ENCODE data around the gene HIPK3. TPM values are rescaled to one million over a fixed set of nuclear protein-coding genes. Genes with fewer than 3 reads are reported as not detected.
"Not testable (repeated sequence)": the region's sequence is repeated elsewhere in the genome, so short reads cannot be mapped to it uniquely, and the experiment has no call there.

Gene HIPK3
- total RNA-seq, 2 donors from 2014 or later, result 31.6 to 33.2 TPM

- Histone ChIP-seq H3K36me3 (ENCODE audit: control insufficient read depth, insufficient read depth, low read length) (no peaks in the 10 kb centered on the region), H3K27me3 (ENCODE audit: control insufficient read depth, insufficient read depth, low read length, poor library complexity, severe bottlenecking) (no peaks in the 10 kb centered on the region), H3K9me3 (ENCODE audit: control insufficient read depth, low read length) (no peaks in the 10 kb centered on the region), H3K4me3 (ENCODE audit: low read length) (no peak overlapping the region), H3K9ac (ENCODE audit: extremely low read depth, low read length, poor library complexity, severe bottlenecking) (no peak overlapping the region), H3K27ac (ENCODE audit: low read depth, low read length) (no peak overlapping the region), H3K4me1 (ENCODE audit: control insufficient read depth, insufficient read depth, low read length) (no peaks in the 10 kb centered on the region)
- Mint-ChIP-seq H3K9me3 (no peaks in the 10 kb centered on the region), H3K27me3 (ENCODE audit: insufficient read depth) (no peaks in the 10 kb centered on the region), H3K36me3 (ENCODE audit: low read depth) (no peaks in the 10 kb centered on the region), H3K4me1 (no peaks in the 10 kb centered on the region), H3K4me3 (no peak overlapping the region), H3K27ac (no peak overlapping the region)
- DNase-seq, result no peak
- WGBS, 2 experiments (ENCODE audit: insufficient coverage in 1 of 2, insufficient read length in 1 of 2), result 45 to 47% methylated on average over 2 of the region's 2 CpGs
- TF ChIP-seq CTCF (conservative IDR thresholded peaks at IDR 0.05), result no peak
Measured at GRCh38 chr11:33214767-33215166, 42.4 kb upstream of the HIPK3 start.

GRCh38 chr11:33216676-33217075 is 40.5 kb upstream of the HIPK3 start:
- not testable (repeated sequence) for H3K9me3 Mint-ChIP-seq; H3K4me1 Mint-ChIP-seq; H3K27me3 ChIP-seq (ENCODE audit: control insufficient read depth, insufficient read depth, low read length, poor library complexity, severe bottlenecking); H3K36me3 Mint-ChIP-seq (ENCODE audit: low read depth); H3K36me3 ChIP-seq (ENCODE audit: control insufficient read depth, insufficient read depth, low read length); H3K9me3 ChIP-seq (ENCODE audit: control insufficient read depth, low read length); H3K27ac ChIP-seq (ENCODE audit: low read depth, low read length); H3K27me3 Mint-ChIP-seq (ENCODE audit: insufficient read depth); H3K4me3 Mint-ChIP-seq; H3K4me1 ChIP-seq (ENCODE audit: control insufficient read depth, insufficient read depth, low read length); H3K27ac Mint-ChIP-seq; H3K9ac ChIP-seq (ENCODE audit: extremely low read depth, low read length, poor library complexity, severe bottlenecking); DNase-seq; H3K4me3 ChIP-seq (ENCODE audit: low read length)
- WGBS, 2 experiments (ENCODE audit: insufficient coverage in 1 of 2, insufficient read length in 1 of 2), result no CpG with 5 or more reads among the region's 2 CpGs

- H3K4me3 Mint-ChIP-seq, result no peak overlapping the region
- no peak overlapping the region for H3K27ac Mint-ChIP-seq
- no peaks in the 10 kb centered on the region for H3K4me1 Mint-ChIP-seq
Measured at GRCh38 chr11:33222052-33222750, 35.0 kb upstream of the HIPK3 start.

More at GRCh38 chr11:33222052-33222750, 35.0 kb upstream of the HIPK3 start:
- Histone ChIP-seq H3K27me3 (ENCODE audit: control insufficient read depth, insufficient read depth, low read length, poor library complexity, severe bottlenecking) (no peaks in the 10 kb centered on the region), H3K9me3 (ENCODE audit: control insufficient read depth, low read length) (no peaks in the 10 kb centered on the region), H3K9ac (ENCODE audit: extremely low read depth, low read length, poor library complexity, severe bottlenecking) (no peak overlapping the region), H3K36me3 (ENCODE audit: control insufficient read depth, insufficient read depth, low read length) (no peaks in the 10 kb centered on the region), H3K27ac (ENCODE audit: low read depth, low read length) (no peak overlapping the region), H3K4me3 (ENCODE audit: low read length) (no peak overlapping the region), H3K4me1 (ENCODE audit: control insufficient read depth, insufficient read depth, low read length) (no peaks in the 10 kb centered on the region)
- Mint-ChIP-seq H3K9me3 (no peaks in the 10 kb centered on the region), H3K27me3 (ENCODE audit: insufficient read depth) (no peaks in the 10 kb centered on the region), H3K36me3 (ENCODE audit: low read depth) (no peaks in the 10 kb centered on the region)
- no peak for TF ChIP-seq CTCF (conservative IDR thresholded peaks at IDR 0.05)
- 96 to 97% methylated on average over 4 to 7 of the region's 7 CpGs for WGBS, 2 experiments (ENCODE audit: insufficient coverage in 1 of 2, insufficient read length in 1 of 2)
- DNase-seq, result no peak
